GM10266 (cell line): ENCODE results near the gene ANKFN1.

Experiments used
- DNase-seq: peaks from one replicate; pipeline ENCODE4 v3.0.0; 2012; ENCODE audit errors: extremely low spot score
- TF ChIP-seq, protein P1 (sequence below): IDR thresholded peaks from 2 replicates; pipeline ENCODE4 v1.5.1; 2012; ENCODE audit warnings: mild to moderate bottlenecking, low read depth; ENCODE audit not compliant: control insufficient read depth, insufficient read depth; ENCODE audit errors: missing control alignments

Gene ANKFN1

DNA sequence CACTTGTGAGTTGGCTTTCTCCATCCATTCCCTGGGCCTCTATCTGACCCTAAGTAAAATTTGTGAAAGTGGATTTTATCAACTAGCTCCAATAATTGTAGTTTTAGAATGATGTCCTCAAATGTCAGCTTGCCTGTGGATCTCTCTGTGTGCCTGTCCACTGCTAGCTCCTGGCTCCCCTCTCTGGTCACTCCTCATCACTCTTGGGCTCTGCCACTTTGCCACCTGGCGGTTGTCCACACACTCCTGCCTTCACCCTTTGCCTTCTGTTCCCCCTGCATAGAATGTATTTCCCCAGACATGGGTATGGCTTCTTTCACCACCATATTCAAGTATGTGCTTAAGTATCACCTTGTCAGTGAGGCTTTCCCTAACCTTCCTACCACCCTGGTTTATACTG, 19.8 kb downstream of the ANKFN1 start:
- no peak for DNase-seq
- TF ChIP-seq, protein P1, sequence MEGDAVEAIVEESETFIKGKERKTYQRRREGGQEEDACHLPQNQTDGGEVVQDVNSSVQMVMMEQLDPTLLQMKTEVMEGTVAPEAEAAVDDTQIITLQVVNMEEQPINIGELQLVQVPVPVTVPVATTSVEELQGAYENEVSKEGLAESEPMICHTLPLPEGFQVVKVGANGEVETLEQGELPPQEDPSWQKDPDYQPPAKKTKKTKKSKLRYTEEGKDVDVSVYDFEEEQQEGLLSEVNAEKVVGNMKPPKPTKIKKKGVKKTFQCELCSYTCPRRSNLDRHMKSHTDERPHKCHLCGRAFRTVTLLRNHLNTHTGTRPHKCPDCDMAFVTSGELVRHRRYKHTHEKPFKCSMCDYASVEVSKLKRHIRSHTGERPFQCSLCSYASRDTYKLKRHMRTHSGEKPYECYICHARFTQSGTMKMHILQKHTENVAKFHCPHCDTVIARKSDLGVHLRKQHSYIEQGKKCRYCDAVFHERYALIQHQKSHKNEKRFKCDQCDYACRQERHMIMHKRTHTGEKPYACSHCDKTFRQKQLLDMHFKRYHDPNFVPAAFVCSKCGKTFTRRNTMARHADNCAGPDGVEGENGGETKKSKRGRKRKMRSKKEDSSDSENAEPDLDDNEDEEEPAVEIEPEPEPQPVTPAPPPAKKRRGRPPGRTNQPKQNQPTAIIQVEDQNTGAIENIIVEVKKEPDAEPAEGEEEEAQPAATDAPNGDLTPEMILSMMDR: no peak

DNA sequence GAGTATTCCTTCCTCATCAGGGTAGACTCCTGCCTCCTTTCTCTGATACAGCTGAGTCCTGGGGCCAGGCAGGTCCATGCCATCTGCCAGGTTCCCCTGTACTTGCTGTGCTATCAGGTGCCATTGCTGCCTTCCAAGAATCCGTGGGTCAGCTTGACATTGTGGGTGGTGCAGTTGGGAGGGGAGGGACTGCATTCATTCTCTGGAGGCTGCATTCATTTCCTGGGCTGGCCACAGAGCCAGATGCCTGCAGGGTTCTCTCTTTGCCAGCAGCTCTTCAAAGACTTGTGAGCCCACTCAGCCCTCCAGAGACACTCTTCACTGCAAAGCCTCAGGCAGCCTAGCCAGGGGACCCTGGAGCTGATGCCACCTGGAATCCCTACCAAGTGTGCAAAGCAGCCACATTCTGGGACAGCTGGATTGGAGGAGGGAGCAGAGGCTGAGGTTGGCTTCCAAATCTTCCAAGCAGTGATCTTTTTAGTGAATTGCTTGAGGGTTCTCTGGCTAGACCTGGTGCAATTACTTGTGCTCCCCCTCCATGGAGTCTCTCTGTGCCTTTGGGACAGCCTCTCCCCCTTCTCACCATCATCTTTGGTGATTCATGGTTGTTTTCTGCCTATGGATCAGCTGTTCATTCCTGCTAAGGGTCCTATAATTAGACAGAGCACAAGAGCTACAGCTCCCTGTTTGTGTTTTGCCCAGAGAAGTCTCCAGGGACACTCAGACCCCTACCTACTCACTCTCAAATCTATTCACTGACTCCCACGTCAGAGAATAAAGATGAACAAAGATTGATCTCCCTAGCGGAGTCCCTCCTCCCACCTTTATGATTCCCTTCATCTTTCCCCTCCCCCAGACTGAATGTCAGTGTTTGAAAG, 20.9 kb downstream of the ANKFN1 start:
- DNase-seq: no peak
- TF ChIP-seq, protein P1: no peak

DNA sequence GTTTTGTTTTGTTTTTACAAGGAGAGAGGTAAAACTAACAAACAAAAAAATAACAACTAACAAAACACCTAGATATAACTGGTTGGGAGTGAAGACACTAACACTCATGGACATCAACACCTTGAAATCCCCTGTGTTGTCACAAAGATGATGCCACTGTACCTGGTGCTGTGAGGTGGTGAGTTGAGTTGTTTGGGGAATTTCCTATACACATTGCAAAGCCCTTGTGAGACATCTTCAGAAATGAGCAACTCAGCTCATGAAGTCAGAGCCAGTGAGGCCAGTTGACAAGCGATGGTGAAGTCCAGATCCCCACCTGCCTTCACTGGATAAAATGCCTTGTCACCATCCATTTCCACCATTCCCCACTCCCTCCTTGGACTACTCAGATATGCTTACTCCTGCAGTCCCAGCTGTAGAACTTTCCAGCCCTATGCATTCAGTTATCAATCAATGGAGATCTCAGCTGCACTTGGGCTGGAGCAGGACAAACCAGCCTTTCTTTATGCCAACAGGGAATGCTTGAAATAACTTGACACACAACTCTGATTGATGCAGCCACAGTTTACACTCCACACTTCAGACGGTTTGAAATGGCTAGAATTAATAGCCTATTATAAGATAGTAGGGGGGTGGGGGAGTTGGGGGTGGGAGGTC, 22.2 kb downstream of the ANKFN1 start:
- TF ChIP-seq, protein P1: no peak
- DNase-seq: no peak

DNA sequence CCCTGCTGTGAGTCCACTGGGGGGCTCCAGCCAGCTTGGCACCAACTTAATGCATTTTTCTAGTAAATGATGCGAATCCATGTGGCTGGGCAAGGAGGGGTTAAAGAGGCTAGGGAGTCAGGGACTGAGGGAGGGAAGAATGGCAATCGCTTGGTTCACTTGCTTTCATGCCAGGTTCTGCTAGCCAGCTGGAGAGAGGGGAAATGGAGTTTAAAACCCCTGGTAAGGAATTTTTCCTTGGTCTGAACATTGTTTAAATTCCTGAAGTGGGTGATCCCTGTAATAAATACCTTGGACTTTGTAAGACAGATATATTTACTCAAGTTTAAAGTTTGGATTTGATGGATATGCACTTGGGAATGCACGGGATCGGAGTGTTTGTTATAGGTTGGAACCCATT, 22.8 kb downstream of the ANKFN1 start:
- TF ChIP-seq, protein P1: no peak
- no peak for DNase-seq

DNA sequence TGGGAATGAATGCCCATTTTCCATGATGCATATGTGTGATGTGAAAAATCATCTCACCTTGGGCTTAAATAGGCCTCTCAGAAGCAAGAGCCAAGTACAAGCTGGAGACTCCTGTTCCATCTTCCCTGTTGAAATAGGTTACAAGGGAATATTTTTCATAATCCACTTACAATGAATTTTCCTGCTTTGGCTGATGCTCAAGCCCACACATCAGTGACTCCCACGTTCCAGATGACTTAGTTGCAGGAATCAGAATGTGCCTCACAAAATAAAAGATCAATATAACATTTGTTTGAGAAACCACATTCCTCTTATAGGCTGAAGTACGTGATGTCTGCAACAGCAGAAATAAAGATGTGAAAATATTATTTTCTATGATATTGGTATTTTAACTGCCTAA, 24.1 kb downstream of the ANKFN1 start:
- TF ChIP-seq, protein P1: no peak
- DNase-seq: no peak

DNA sequence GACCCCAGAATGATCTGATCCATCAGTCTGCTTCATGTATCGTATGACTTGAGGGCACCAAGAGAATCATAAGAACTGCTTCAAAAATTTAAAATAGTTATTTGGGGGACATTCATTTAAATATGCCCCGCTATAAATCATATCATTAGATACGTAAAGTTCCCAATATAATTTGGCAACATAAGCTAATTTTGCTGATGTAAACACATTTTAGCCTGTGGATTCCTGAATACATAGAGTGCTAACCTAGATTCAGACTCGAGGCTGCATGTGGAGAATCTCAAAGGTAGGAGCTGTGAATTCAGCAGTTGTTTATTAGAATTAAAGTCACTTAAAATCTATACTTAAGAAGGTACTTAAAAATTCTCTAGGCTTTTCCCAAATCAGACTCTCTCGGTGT, 24.9 kb downstream of the ANKFN1 start:
- TF ChIP-seq, protein P1: no peak
- DNase-seq: no peak

DNA sequence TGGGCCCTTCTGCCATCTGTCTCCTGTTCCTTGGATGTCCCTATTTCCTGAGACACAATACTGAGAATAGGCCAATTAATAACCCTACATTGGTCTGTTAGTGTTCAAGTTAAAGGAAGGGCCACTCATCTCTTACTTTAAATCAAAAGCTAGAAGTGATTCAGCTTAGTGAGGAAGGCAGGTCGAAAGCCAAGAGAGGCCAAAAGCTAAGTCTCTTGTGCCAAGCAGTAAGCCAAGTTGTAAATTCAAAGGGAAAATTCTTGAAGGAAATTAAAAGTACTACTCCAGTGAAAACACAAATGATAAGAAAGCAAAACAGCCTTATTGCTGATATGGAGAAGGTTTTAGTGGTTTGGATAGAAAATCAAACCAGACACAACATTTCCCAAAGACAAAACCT, 28.8 kb downstream of the ANKFN1 start:
- no peak for DNase-seq
- TF ChIP-seq, protein P1: no peak
